GM12872 (cell line): ENCODE measurements around the gene ST6GAL1.

Experiments used
- TF ChIP-seq, protein P1 (sequence below): IDR thresholded peaks from 3 replicates; pipeline ENCODE4 v1.5.1; 2011; ENCODE audit warnings: low read depth, mild to moderate bottlenecking, low read length, moderate library complexity; ENCODE audit not compliant: insufficient read depth

ST6GAL1 gene

GRCh38 chr3:186932281-186933181 lies 2.2 kb downstream of the ST6GAL1 start:
- TF ChIP-seq, protein P1, sequence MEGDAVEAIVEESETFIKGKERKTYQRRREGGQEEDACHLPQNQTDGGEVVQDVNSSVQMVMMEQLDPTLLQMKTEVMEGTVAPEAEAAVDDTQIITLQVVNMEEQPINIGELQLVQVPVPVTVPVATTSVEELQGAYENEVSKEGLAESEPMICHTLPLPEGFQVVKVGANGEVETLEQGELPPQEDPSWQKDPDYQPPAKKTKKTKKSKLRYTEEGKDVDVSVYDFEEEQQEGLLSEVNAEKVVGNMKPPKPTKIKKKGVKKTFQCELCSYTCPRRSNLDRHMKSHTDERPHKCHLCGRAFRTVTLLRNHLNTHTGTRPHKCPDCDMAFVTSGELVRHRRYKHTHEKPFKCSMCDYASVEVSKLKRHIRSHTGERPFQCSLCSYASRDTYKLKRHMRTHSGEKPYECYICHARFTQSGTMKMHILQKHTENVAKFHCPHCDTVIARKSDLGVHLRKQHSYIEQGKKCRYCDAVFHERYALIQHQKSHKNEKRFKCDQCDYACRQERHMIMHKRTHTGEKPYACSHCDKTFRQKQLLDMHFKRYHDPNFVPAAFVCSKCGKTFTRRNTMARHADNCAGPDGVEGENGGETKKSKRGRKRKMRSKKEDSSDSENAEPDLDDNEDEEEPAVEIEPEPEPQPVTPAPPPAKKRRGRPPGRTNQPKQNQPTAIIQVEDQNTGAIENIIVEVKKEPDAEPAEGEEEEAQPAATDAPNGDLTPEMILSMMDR = no peak

- TF ChIP-seq, protein P1 = no peak
Observed at GRCh38 chr3:186933816-186934215, 3.5 kb downstream of the ST6GAL1 start.

GRCh38 chr3:186935133-186935532 lies 4.8 kb downstream of the ST6GAL1 start:
- TF ChIP-seq, protein P1 = no peak

- TF ChIP-seq, protein P1 = no peak
Observed at GRCh38 chr3:186937017-186937875, 6.9 kb downstream of the ST6GAL1 start.

DNA sequence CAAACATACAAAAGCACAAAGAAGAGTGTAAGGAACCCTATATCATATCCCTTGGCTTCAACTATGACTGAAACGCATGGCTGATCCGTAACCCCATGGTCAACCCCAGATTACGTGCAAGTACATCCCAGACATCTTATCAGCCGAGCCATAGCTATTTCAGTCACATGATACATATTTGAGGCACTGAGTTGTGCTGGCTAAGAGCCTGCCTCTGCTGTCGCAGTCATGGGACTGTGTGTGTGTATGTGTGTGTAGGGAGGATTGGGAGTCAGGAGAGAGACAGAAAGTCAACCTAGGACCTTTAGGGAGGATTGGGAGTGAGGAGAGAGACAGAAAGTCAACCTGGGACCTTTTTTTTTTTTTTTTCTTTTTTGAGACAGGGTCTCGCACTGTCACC lies 8.4 kb downstream of the ST6GAL1 start:
- TF ChIP-seq, protein P1 = no peak

GRCh38 chr3:186939536-186939935 lies 9.2 kb downstream of the ST6GAL1 start:
- TF ChIP-seq, protein P1 = no peak

- TF ChIP-seq, protein P1 = no peak
Observed at GRCh38 chr3:186940967-186941366, 10.6 kb downstream of the ST6GAL1 start.
